Panc1 (cell line): ENCODE measurements around the gene NR2E1. TPM values are rescaled to one million over a fixed set of nuclear protein-coding genes. Genes with fewer than 3 reads are reported as not detected.
A peak's percentile ranks its signal among the peaks of the same experiment; 100 is the strongest.

Experiments used
- ATAC-seq: fragments of 200-7000 bp; cut with Tn5 transposase; 2 replicates; pipeline ENCODE4 v1.9.1; 2020; ENCODE audit warnings: mild to moderate bottlenecking, moderate library complexity
- BruUV-seq: library from RNA; stranded (reverse); fragments of 400-500 nt; replicated peaks from 2 replicates; lab custom pipeline; 2021; lab: Mats Ljungman, UMichigan
- CTCF ChIA-PET: fragments of 300-600 bp; sonication (Branson Sonifier 250); formaldehyde crosslinking; loops from one replicate; lab custom pipeline; 2022; ENCODE audit warnings: antibody characterized with exemption; lab: Charles Lee
- POLR2A ChIA-PET: fragments of 300-600 bp; sonication (Branson Sonifier 250); formaldehyde crosslinking; loops from one replicate; lab custom pipeline; 2022; ENCODE audit warnings: antibody characterized with exemption; lab: Charles Lee
- DNase-seq: peaks from one replicate; pipeline ENCODE4 v3.0.0-alpha.2; 2010; ENCODE audit warnings: low read depth, low spot score
- H3K27ac ChIP-seq: 2 replicates; pipeline ENCODE4 v1.5.1; 2011; ENCODE audit warnings: mild to moderate bottlenecking, low read length, inconsistent platforms
- H3K27me3 ChIP-seq: fragments of 200-500 bp; sonication (Bioruptor generic); 2 replicates; pipeline ENCODE4 v1.6.0; 2014; ENCODE audit warnings: low read length, inconsistent platforms; ENCODE audit not compliant: control insufficient read depth, insufficient read depth
- H3K36me3 ChIP-seq: fragments of 200-500 bp; sonication (Bioruptor generic); 2 replicates; pipeline ENCODE4 v1.5.1; 2014; ENCODE audit warnings: inconsistent platforms, mild to moderate bottlenecking, low read length, moderate library complexity; ENCODE audit not compliant: control insufficient read depth, insufficient read depth
- H3K4me1 ChIP-seq: 2 replicates; pipeline ENCODE4 v1.5.1; 2011; ENCODE audit warnings: inconsistent platforms, mild to moderate bottlenecking, low read length, moderate library complexity; ENCODE audit not compliant: control insufficient read depth, insufficient read depth
- H3K4me3 ChIP-seq, 2 experiments: 2 replicates each; pipeline ENCODE4 v1.5.1; 2011 to 2012; ENCODE audit warnings: low read depth in 2 of 2, low read length in 2 of 2, mild to moderate bottlenecking in 2 of 2, inconsistent platforms in 1 of 2, moderate library complexity in 1 of 2
- H3K9me3 ChIP-seq: fragments of 200-500 bp; sonication (Bioruptor generic); 2 replicates; pipeline ENCODE4 v1.5.1; 2014; ENCODE audit warnings: low read depth, mild to moderate bottlenecking, inconsistent platforms, low read length, moderate library complexity; ENCODE audit not compliant: control insufficient read depth, insufficient read depth
- CTCF ChIP-seq: fragments of 450-650 bp; IDR thresholded peaks from 2 replicates; pipeline ENCODE4 v1.5.1; 2017; ENCODE audit warnings: mild to moderate bottlenecking
- POLR2AphosphoS5 ChIP-seq: IDR thresholded peaks from 2 replicates; pipeline ENCODE4 v1.6.1; 2012; ENCODE audit warnings: mild to moderate bottlenecking, low read depth, low read length, moderate library complexity
- SIN3A ChIP-seq: IDR thresholded peaks from 2 replicates; pipeline ENCODE4 v1.6.1; 2012; ENCODE audit warnings: low read depth, mild to moderate bottlenecking, low read length, moderate library complexity, borderline replicate concordance; ENCODE audit not compliant: insufficient read depth
- TCF7L2 ChIP-seq: IDR thresholded peaks from 2 replicates; pipeline ENCODE4 v1.6.1; 2011; ENCODE audit warnings: mild to moderate bottlenecking, low read depth, low read length, inconsistent platforms
- in situ Hi-C: cut with HindIII; loops from 2 replicates; pipeline ENCODE4 v1.10.0; 2016; ENCODE audit warnings: low sequenced_read_pairs, low pct_unique_long_range_greater_than_20kb
- intact Hi-C: fragments of 100-400 bp; cut with micrococcal nuclease; formaldehyde crosslinking; loops from one replicate; pipeline ENCODE4 v1.10.0; 2022; ENCODE audit not compliant: unreplicated experiment
- total RNA-seq: library from RNA; stranded (reverse); gene quantifications from one replicate; pipeline ENCODE4 v1.2.1, GENCODE V29; 2021; ENCODE audit not compliant: unreplicated experiment
- TF ChIP-seq, protein P1 (sequence below), 2 experiments: IDR thresholded peaks; 2 replicates each; pipeline ENCODE4 v1.6.1; 2011 to 2012; ENCODE audit warnings: low read depth in 2 of 2, control low read depth in 1 of 2, low read length in 1 of 2, mild to moderate bottlenecking in 1 of 2, moderate library complexity in 1 of 2; ENCODE audit not compliant: insufficient read depth in 1 of 2

Gene NR2E1
- total RNA-seq, 1 experiment from 2014 or later = 0.13 TPM

- H3K4me3 ChIP-seq = peak overlapping the region; percentile 23 to 43; a peak in 2 of 4 replicates
- no peak for TF ChIP-seq SIN3A
- TF ChIP-seq, protein P1, sequence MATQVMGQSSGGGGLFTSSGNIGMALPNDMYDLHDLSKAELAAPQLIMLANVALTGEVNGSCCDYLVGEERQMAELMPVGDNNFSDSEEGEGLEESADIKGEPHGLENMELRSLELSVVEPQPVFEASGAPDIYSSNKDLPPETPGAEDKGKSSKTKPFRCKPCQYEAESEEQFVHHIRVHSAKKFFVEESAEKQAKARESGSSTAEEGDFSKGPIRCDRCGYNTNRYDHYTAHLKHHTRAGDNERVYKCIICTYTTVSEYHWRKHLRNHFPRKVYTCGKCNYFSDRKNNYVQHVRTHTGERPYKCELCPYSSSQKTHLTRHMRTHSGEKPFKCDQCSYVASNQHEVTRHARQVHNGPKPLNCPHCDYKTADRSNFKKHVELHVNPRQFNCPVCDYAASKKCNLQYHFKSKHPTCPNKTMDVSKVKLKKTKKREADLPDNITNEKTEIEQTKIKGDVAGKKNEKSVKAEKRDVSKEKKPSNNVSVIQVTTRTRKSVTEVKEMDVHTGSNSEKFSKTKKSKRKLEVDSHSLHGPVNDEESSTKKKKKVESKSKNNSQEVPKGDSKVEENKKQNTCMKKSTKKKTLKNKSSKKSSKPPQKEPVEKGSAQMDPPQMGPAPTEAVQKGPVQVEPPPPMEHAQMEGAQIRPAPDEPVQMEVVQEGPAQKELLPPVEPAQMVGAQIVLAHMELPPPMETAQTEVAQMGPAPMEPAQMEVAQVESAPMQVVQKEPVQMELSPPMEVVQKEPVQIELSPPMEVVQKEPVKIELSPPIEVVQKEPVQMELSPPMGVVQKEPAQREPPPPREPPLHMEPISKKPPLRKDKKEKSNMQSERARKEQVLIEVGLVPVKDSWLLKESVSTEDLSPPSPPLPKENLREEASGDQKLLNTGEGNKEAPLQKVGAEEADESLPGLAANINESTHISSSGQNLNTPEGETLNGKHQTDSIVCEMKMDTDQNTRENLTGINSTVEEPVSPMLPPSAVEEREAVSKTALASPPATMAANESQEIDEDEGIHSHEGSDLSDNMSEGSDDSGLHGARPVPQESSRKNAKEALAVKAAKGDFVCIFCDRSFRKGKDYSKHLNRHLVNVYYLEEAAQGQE (IDR thresholded peaks at IDR 0.05; ENCODE audit: insufficient read depth in 1 of 2, low read depth in 2 of 2, low read length in 1 of 2) = no peak
- TF ChIP-seq TCF7L2 = no peak
- no peak for TF ChIP-seq CTCF
- no peak for TF ChIP-seq POLR2AphosphoS5
- DNase-seq = no peak
- peaks cover 4% of the 10 kb centered on the region; the same call in 1 of the 2 replicates for H3K27me3 ChIP-seq
- no peaks in the 10 kb centered on the region for H3K36me3 ChIP-seq
- H3K27ac ChIP-seq = no peak overlapping the region
- in situ Hi-C loops (no loop called here), intact Hi-C loops (no loop called here)
- H3K9me3 ChIP-seq = no peaks in the 10 kb centered on the region
- POLR2A ChIA-PET = no interaction called here
- no peaks in the 10 kb centered on the region; the same call in 1 of the 2 replicates for H3K4me1 ChIP-seq
- BruUV-seq = no TSS peak
- ATAC-seq = no peak
- CTCF ChIA-PET = interaction anchor here (1.0 to 1.6 kb wide), 2 partner anchors 10 to 317 kb away, joined by 3 to 5 read pairs; no protein-coding TSS in a partner anchor
These were observed 9.4 kb downstream of the NR2E1 start for GRCh38 chr6:108175176-108175591.

DNA sequence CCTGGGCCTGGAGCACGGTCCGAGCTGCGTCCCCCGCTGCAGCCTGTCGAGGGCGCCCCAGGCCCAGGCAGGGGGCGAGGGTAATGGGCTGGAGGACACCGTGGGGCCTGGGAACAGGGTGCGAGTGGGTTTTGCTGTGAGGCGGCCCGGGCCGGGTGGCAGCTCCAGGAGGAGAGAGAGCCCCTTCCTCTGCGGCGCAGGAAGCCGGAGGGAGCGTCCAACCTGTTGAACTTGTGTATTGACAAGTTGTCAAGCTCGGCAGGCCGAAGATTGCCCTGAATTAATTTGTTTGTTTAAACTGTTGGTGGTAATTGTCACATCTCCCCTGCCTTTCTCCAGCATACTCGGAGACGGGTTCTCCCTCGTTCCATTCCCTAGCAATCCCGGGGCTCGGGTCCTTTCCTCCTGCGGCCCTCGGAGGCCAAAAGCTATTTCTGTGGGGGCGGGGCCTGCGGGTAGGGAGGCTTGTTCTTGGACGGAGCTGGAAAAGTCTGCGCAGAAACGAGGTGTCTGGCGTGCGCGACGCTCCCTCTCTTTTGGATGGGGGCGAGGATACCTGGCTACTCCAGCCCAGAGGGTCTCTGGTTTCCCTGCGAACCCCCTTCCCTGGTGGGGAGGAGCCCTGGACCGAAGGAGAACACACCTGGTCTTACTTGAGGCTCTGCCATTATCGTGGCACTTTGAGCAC lies 9.9 kb downstream of the NR2E1 start:
- DNase-seq (no peak), ATAC-seq (peak; percentile 67; the same call in 1 of the 2 replicates)
- TF ChIP-seq, protein P1 (IDR thresholded peaks at IDR 0.05; ENCODE audit: insufficient read depth in 1 of 2, low read depth in 2 of 2, low read length in 1 of 2) = no peak
- no peak; the same call in 1 of the 2 replicates for TF ChIP-seq CTCF
- no peak for TF ChIP-seq SIN3A
- TF ChIP-seq TCF7L2 = no peak
- TF ChIP-seq POLR2AphosphoS5 = no peak
- no peaks in the 10 kb centered on the region for H3K9me3 ChIP-seq
- H3K4me3 ChIP-seq = peak overlapping the region; percentile 23 to 43
- intact Hi-C loops = no loop called here
- ChIA-PET POLR2A (no interaction called here), CTCF (interaction anchor here (1.0 to 1.6 kb wide), 2 partner anchors 11 to 316 kb away, joined by 3 to 5 read pairs; no protein-coding TSS in a partner anchor)
- BruUV-seq = no TSS peak
- H3K27ac ChIP-seq = no peak overlapping the region
- H3K4me1 ChIP-seq = no peaks in the 10 kb centered on the region; the same call in 1 of the 2 replicates
- peaks cover 4% of the 10 kb centered on the region; the same call in 1 of the 2 replicates for H3K27me3 ChIP-seq
- in situ Hi-C loops = no loop called here
- H3K36me3 ChIP-seq = no peaks in the 10 kb centered on the region
